GM03348 (cell line): ENCODE results near the gene B3GALT2.
"Not testable (repeated sequence)": the region's sequence is repeated elsewhere in the genome, so short reads cannot be mapped to it uniquely, and the experiment has no call there.

Experiments
- DNase-seq: peaks from one replicate; pipeline ENCODE4 v3.0.0; 2012; ENCODE audit warnings: low spot score

B3GALT2 gene

GRCh38 chr1:193185901-193186731, at the start of gene B3GALT2:
Gene B3GALT2 (minus strand): TSS chr1:193186613. CDS start chr1:193181562, 5,051 bp downstream.
- DNase-seq = peak; percentile 15

- DNase-seq = no peak
Observed at GRCh38 chr1:193234530-193234929, 48.1 kb upstream of the B3GALT2 start.

- DNase-seq = not testable (repeated sequence)
Observed at GRCh38 chr1:193231146-193231545, 44.7 kb upstream of the B3GALT2 start.

- DNase-seq = no peak
Observed at GRCh38 chr1:193229136-193229535, 42.7 kb upstream of the B3GALT2 start.

GRCh38 chr1:193222056-193222615, 35.7 kb upstream of the B3GALT2 start:
- no peak for DNase-seq

- no peak for DNase-seq
Observed at GRCh38 chr1:193221651-193222050, 35.2 kb upstream of the B3GALT2 start.

- DNase-seq = no peak
Observed at GRCh38 chr1:193219391-193219790, 33.0 kb upstream of the B3GALT2 start.

GRCh38 chr1:193216920-193217319, 30.5 kb upstream of the B3GALT2 start:
- DNase-seq = no peak

GRCh38 chr1:193213998-193214397, 27.6 kb upstream of the B3GALT2 start:
- no peak for DNase-seq

- DNase-seq = no peak
Observed at GRCh38 chr1:193212637-193213036, 26.2 kb upstream of the B3GALT2 start.

- DNase-seq = peak; percentile 51
Observed at GRCh38 chr1:193211539-193211938, 25.1 kb upstream of the B3GALT2 start.

- DNase-seq = no peak
Observed at GRCh38 chr1:193210996-193211395, 24.6 kb upstream of the B3GALT2 start.

- DNase-seq = no peak
Observed at GRCh38 chr1:193201021-193201420, 14.6 kb upstream of the B3GALT2 start.

- no peak for DNase-seq
Observed at GRCh38 chr1:193199940-193200339, 13.5 kb upstream of the B3GALT2 start.

- DNase-seq = no peak
Observed at GRCh38 chr1:193192586-193192985, 6.2 kb upstream of the B3GALT2 start.

- peak; percentile 37 for DNase-seq
Observed at GRCh38 chr1:193190096-193190744, 3.8 kb upstream of the B3GALT2 start.

- DNase-seq = no peak
Observed at GRCh38 chr1:193189442-193190095, 3.2 kb upstream of the B3GALT2 start.

GRCh38 chr1:193188915-193189314, 2.5 kb upstream of the B3GALT2 start:
- DNase-seq = not testable (repeated sequence)

GRCh38 chr1:193187114-193187513, 701 bp upstream of the B3GALT2 start:
- no peak for DNase-seq

GRCh38 chr1:193185211-193185610, 1.2 kb downstream of the B3GALT2 start:
- no peak for DNase-seq

GRCh38 chr1:193184776-193185175, 1.6 kb downstream of the B3GALT2 start:
- no peak for DNase-seq

GRCh38 chr1:193183019-193183627, 3.3 kb downstream of the B3GALT2 start:
- peak; percentile 19 for DNase-seq
